ENCODE data around the gene GOLGA8J.
"Not testable (repeated sequence)": the region's sequence is repeated elsewhere in the genome, so short reads cannot be mapped to it uniquely, and the experiment has no call there.

GOLGA8J gene

DNA sequence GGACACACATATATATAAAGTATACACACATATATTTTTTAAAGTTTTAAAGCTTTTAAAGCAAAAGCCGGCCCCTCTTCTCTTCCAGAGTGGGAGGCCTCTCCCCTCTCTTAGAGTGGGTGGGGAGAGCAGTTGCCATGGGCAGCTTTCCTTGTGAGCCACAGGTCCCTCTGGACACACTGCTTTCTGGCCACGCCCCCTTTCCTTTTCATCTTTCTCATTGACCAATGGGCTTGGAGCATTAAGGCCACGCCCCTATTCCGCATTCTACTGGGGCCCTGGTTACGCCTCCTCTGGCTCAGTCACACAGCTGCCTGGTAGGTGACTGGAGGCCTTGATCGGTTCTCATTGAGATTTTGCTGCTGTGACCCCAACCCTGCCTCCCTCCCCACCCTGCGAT lies at the start of gene GOLGA8J:
GOLGA8J (plus strand) TSS at position 301 of the 400 bp plus-strand sequence; CDS start at position 399, 98 bp downstream.
- not testable (repeated sequence) for ATAC-seq

GRCh38 chr15:30033211-30033610 lies 49.5 kb upstream of the GOLGA8J start:
- no peak for ATAC-seq

- ATAC-seq: no peak
These were observed 49.0 kb upstream of the GOLGA8J start for GRCh38 chr15:30033763-30034162.

GRCh38 chr15:30036036-30036703 lies 46.6 kb upstream of the GOLGA8J start:
- ATAC-seq: no peak

DNA sequence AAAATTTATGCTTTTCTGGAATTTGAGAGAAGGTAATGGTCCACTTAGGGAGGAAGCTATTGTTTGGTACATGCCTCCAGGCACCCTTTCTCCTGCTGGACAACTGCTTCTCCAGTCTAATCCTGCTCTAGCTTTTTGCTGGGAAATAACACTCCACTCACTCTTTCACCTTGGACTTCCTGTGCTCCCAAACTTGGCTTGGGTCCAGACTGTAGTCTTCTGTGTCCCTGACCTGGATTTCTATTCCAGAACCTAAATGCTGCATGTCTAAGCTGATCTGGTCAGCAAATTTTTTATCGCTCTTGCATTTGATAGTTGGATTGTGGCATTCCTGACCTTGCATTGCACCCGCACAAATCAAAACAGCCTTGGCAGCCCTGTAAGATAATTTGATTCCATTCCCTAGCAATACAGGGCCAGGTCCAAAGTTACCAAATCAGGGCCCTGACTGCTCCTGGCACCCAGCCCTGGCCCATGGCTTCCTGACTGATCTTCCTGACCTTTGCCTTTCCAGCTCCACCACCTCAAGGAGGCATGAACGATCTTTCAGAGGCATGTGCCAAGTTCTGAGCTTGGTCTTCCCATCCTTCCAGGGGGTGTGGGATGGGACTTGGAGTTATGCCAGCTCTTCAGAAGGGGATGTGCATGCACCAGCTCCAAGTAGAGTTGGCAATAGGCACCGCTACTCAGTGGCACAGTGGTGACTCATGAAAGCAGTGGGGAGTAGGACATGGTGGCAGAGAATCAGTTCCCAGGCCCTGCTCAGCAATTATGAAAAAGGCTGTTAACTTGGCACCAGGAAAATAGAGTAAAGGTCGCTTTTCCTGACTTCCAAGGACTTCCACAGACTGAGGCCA lies 43.9 kb upstream of the GOLGA8J start:
- ATAC-seq: no peak

GRCh38 chr15:30041868-30042267 lies 40.9 kb upstream of the GOLGA8J start:
- ATAC-seq: no peak

GRCh38 chr15:30042556-30042955 lies 40.2 kb upstream of the GOLGA8J start:
- no peak for ATAC-seq

GRCh38 chr15:30043211-30043655 lies 39.5 kb upstream of the GOLGA8J start:
- ATAC-seq: no peak

DNA sequence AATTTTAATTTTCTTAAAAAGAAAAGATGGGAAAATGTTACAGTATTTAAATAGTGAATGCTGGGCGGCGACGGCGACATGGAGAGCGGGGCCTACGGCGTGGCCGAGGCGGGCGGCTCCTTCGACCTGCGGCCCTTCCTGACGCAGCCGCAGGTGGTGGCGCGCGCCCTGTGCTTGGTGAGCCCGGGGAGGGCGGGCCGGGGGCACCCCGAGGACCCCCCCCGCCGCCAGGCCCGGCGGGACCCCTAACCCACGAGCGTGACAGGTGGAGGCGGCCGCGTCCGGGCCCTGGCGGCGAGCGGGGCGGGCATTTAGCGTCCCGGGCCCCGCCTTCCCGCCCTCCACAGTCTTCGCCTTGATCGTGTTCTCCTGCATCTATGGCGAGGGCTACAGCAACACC lies 38.4 kb upstream of the GOLGA8J start:
- ATAC-seq: no peak

GRCh38 chr15:30044826-30045225 lies 37.9 kb upstream of the GOLGA8J start:
- not testable (repeated sequence) for ATAC-seq

- not testable (repeated sequence) for ATAC-seq
These were observed 37.3 kb upstream of the GOLGA8J start for GRCh38 chr15:30045248-30046041.

DNA sequence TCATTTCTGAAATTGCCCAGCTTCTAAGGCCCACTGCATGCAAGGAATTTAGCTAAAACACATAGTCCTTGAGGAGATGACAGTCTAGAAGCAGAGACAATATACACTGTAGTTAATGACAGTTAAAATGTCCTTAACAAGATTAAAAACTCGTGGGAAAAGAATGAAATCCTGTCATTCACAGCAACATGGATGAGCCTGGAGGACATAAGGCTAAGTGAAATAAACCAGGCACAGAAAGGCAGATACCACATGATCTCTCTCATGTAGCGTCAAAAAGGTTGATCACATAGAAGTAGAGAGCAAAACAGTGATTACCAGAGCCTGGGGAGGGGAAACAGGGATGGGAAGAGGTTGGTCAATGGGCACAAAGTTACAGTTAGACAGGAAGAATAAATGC lies 36.3 kb upstream of the GOLGA8J start:
- no peak for ATAC-seq

DNA sequence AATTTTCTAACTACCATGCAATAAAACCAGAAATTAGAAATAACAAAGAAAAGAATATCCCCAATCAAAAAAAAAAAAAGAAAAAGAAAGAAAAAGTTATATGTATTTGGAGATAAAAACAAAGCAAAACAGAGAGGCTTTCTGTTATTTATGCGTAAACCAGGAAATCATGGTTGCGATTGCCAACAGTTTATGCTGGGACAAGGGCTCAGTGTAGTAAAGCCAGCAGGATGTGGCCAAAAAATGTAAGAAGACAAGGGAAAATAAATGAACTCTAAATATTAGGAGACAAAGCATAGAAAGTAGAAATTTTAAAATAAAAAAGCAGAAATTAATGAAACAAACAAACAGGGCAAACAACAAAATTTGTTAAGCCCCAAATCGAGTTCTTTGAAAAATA lies 27.2 kb upstream of the GOLGA8J start:
- no peak for ATAC-seq

- no peak for ATAC-seq
These were observed 26.6 kb upstream of the GOLGA8J start for GRCh38 chr15:30056166-30056565.

GRCh38 chr15:30059771-30060170 lies 23.0 kb upstream of the GOLGA8J start:
- no peak for ATAC-seq

- no peak for ATAC-seq
These were observed 19.9 kb upstream of the GOLGA8J start for GRCh38 chr15:30062881-30063280.

GRCh38 chr15:30063835-30064546 lies 18.8 kb upstream of the GOLGA8J start:
- no peak for ATAC-seq

- ATAC-seq: no peak
These were observed 17.5 kb upstream of the GOLGA8J start for GRCh38 chr15:30065025-30065801.

- ATAC-seq: no peak
These were observed 14.4 kb upstream of the GOLGA8J start for GRCh38 chr15:30068326-30068725.

- no peak for ATAC-seq
These were observed 10.1 kb upstream of the GOLGA8J start for GRCh38 chr15:30072630-30073029.

GRCh38 chr15:30073915-30074314 lies 8.8 kb upstream of the GOLGA8J start:
- no peak for ATAC-seq

DNA sequence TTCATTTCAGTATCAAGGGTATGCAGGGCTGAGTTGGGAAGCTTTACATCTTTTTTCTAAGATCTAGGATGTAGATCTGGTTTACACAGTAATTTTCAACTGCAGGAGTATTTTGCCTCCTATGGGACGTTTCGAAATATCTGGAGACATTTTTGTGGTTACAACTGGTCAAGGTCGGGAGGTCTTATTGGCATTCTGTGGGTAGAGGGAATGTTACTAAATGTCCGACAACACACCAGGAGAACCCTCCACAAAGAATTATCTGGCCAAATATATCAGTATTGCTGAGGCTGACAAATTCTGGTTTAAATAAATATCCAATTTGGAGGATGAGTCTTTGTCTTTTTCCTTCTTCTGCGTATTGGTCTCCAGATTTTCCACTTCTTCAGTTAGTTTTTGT lies 1.9 kb upstream of the GOLGA8J start:
- ATAC-seq: not testable (repeated sequence)

Data from activated CD4-positive, CD25-positive, alpha-beta regulatory T cell treated with anti-CD3 and anti-CD28 coated beads, Interleukin-2, amount 50 U/mL, for 24 hours (primary cell).